Neural cell (in vitro differentiated cells): ENCODE data around the gene FCAR. TPM values are rescaled to one million over a fixed set of nuclear protein-coding genes. Genes with fewer than 3 reads are reported as not detected.

Source experiments
- H2AFZ ChIP-seq: fragments of 200-600, 300-800 bp; sonication (generic), shearing (Covaris generic); 2 replicates; pipeline ENCODE4 v1.6.0; 2014; ENCODE audit warnings: low read depth, mild to moderate bottlenecking, antibody characterized with exemption, low read length, moderate library complexity
- H3F3A ChIP-seq: fragments of 200-600 bp; shearing (Covaris generic); 2 replicates; pipeline ENCODE4 v1.6.1; 2016; ENCODE audit warnings: mild to moderate bottlenecking, moderate library complexity, mixed read lengths, antibody characterized with exemption, low read length; ENCODE audit not compliant: insufficient read depth, poor library complexity, severe bottlenecking
- H3K27ac ChIP-seq: fragments of 200-600, 300-800 bp; sonication (generic), shearing (Covaris generic); 2 replicates; pipeline ENCODE4 v1.5.1; 2014; ENCODE audit warnings: mild to moderate bottlenecking, low read length, moderate library complexity
- H3K27me3 ChIP-seq: fragments of 300-800, 200-600 bp; sonication (generic), shearing (Covaris generic); 2 replicates; pipeline ENCODE4 v1.6.0; 2014; ENCODE audit warnings: mild to moderate bottlenecking, low read depth, low read length, moderate library complexity; ENCODE audit not compliant: insufficient read depth
- H3K36me3 ChIP-seq: fragments of 300-800, 200-600 bp; sonication (generic), shearing (Covaris generic); 2 replicates; pipeline ENCODE4 v1.5.1; 2014; ENCODE audit warnings: mild to moderate bottlenecking, antibody characterized with exemption, low read length, moderate library complexity; ENCODE audit not compliant: insufficient read depth
- H3K4me2 ChIP-seq: fragments of 300-800, 200-600 bp; sonication (generic), shearing (Covaris generic); 2 replicates; pipeline ENCODE4 v1.6.0; 2014; ENCODE audit warnings: mild to moderate bottlenecking, low read length
- H3K4me3 ChIP-seq: fragments of 300-800, 200-600 bp; sonication (generic), shearing (Covaris generic); 2 replicates; pipeline ENCODE4 v1.5.1; 2014; ENCODE audit warnings: mild to moderate bottlenecking, low read length, moderate library complexity
- H3K79me2 ChIP-seq: fragments of 200-600 bp; shearing (Covaris generic); replicated peaks from 2 replicates; pipeline ENCODE4 v1.6.0; 2014; ENCODE audit warnings: mild to moderate bottlenecking, low read length, moderate library complexity; ENCODE audit not compliant: insufficient read depth
- H3K9ac ChIP-seq: fragments of 300-800, 200-600 bp; sonication (generic), shearing (Covaris generic); 2 replicates; pipeline ENCODE4 v1.6.1; 2016; ENCODE audit warnings: mild to moderate bottlenecking, low read length, mixed read lengths
- H3K9me2 ChIP-seq: fragments of 200-600 bp; shearing (Covaris generic); 2 replicates; pipeline ENCODE4 v1.6.1; 2016; ENCODE audit warnings: mild to moderate bottlenecking, low read length, mixed read lengths; ENCODE audit not compliant: insufficient read depth
- H3K9me3 ChIP-seq: fragments of 200-600, 300-800 bp; sonication (generic), shearing (Covaris generic); 2 replicates; pipeline ENCODE4 v1.6.1; 2016; ENCODE audit warnings: mild to moderate bottlenecking, mixed run types, low read length, moderate library complexity, mixed read lengths
- H4K20me1 ChIP-seq: fragments of 200-600 bp; shearing (Covaris generic); 2 replicates; pipeline ENCODE4 v1.6.1; 2016; ENCODE audit warnings: mild to moderate bottlenecking, mixed run types; ENCODE audit not compliant: insufficient read depth
- CTCF ChIP-seq: fragments of 450-650 bp; IDR thresholded peaks from 2 replicates; pipeline ENCODE4 v1.5.1; 2014; ENCODE audit warnings: antibody characterized with exemption, mild to moderate bottlenecking, moderate library complexity; ENCODE audit not compliant: poor library complexity, severe bottlenecking
- EP300 ChIP-seq: fragments of 450-650 bp; conservative IDR thresholded peaks from 2 replicates; pipeline ENCODE4 v1.6.1; 2014; ENCODE audit warnings: antibody characterized with exemption, mild to moderate bottlenecking, moderate library complexity; ENCODE audit not compliant: poor library complexity, severe bottlenecking
- EZH2 ChIP-seq: fragments of 200-600, 300-800 bp; shearing (Covaris generic), sonication (generic); IDR thresholded peaks from 2 replicates; pipeline ENCODE4 v1.6.1; 2014; ENCODE audit warnings: antibody characterized with exemption, low read length, borderline replicate concordance, mild to moderate bottlenecking; ENCODE audit not compliant: insufficient read depth, poor library complexity, severe bottlenecking
- MXI1 ChIP-seq: fragments of 450-650 bp; conservative IDR thresholded peaks from 2 replicates; pipeline ENCODE4 v1.6.1; 2014; ENCODE audit warnings: antibody characterized with exemption, mild to moderate bottlenecking; ENCODE audit not compliant: poor library complexity, severe bottlenecking
- POLR2AphosphoS5 ChIP-seq: IDR thresholded peaks from 2 replicates; pipeline ENCODE4 v1.6.1; 2012
- RAD21 ChIP-seq: fragments of 450-650 bp; conservative IDR thresholded peaks from 2 replicates; pipeline ENCODE4 v1.6.1; 2014; ENCODE audit warnings: antibody characterized with exemption, mild to moderate bottlenecking, moderate library complexity
- REST ChIP-seq: IDR thresholded peaks from 2 replicates; pipeline ENCODE4 v1.6.1; 2012; ENCODE audit warnings: borderline replicate concordance
- SMC3 ChIP-seq: fragments of 450-650 bp; conservative IDR thresholded peaks from 2 replicates; pipeline ENCODE4 v1.6.1; 2014; ENCODE audit warnings: antibody characterized with exemption, mild to moderate bottlenecking, moderate library complexity; ENCODE audit not compliant: poor library complexity
- TAF1 ChIP-seq: IDR thresholded peaks from 2 replicates; pipeline ENCODE4 v1.6.1; 2012; ENCODE audit warnings: low read depth
- polyA plus RNA-seq: library from polyadenylated mRNA; depleted of rRNA; stranded (reverse); fragments of >200 nt; gene quantifications from 2 replicates; pipeline ENCODE4 v1.2.3, GENCODE V29; 2014

Gene FCAR
- polyA plus RNA-seq, 1 donor from 2014 or later: not detected

- H3K36me3 ChIP-seq: no peaks in the 10 kb centered on the region
- H2AFZ ChIP-seq: no peak overlapping the region
- no peaks in the 10 kb centered on the region for H3F3A ChIP-seq
- H3K79me2 ChIP-seq: no peaks in the 10 kb centered on the region
- no peak overlapping the region for H3K4me3 ChIP-seq
- H3K27ac ChIP-seq: no peak overlapping the region
- no peak for TF ChIP-seq SMC3
- TF ChIP-seq RAD21: no peak
- TF ChIP-seq EZH2: no peak
- TF ChIP-seq EP300: no peak
- TF ChIP-seq POLR2AphosphoS5: no peak
- no peak for TF ChIP-seq MXI1
- no peak for TF ChIP-seq CTCF
- no peak for TF ChIP-seq TAF1
- no peak for TF ChIP-seq REST
- H3K9ac ChIP-seq: no peak overlapping the region
- no peaks in the 10 kb centered on the region for H3K9me2 ChIP-seq
- no peaks in the 10 kb centered on the region for H3K27me3 ChIP-seq
- no peak overlapping the region for H3K4me2 ChIP-seq
- H4K20me1 ChIP-seq: no peaks in the 10 kb centered on the region
- no peaks in the 10 kb centered on the region for H3K9me3 ChIP-seq
Measured at GRCh38 chr19:54882758-54883157, 8.7 kb downstream of the FCAR start.

GRCh38 chr19:54883228-54883627, 9.2 kb downstream of the FCAR start:
- TF ChIP-seq EZH2 (no peak), CTCF (no peak), REST (no peak), MXI1 (no peak), TAF1 (no peak)

More at GRCh38 chr19:54883228-54883627, 9.2 kb downstream of the FCAR start:
- Histone ChIP-seq H3K9me2 (no peaks in the 10 kb centered on the region), H2AFZ (no peak overlapping the region), H3K36me3 (no peaks in the 10 kb centered on the region), H3K27ac (no peak overlapping the region), H3K79me2 (no peaks in the 10 kb centered on the region), H3F3A (no peaks in the 10 kb centered on the region), H4K20me1 (no peaks in the 10 kb centered on the region), H3K4me2 (no peak overlapping the region), H3K4me3 (no peak overlapping the region), H3K9me3 (no peaks in the 10 kb centered on the region), H3K9ac (no peak overlapping the region), H3K27me3 (no peaks in the 10 kb centered on the region)
